A673 (cell line): ENCODE measurements around the gene EQTN. TPM values are rescaled to one million over a fixed set of nuclear protein-coding genes. Genes with fewer than 3 reads are reported as not detected.
"Not testable (repeated sequence)": the region's sequence is repeated elsewhere in the genome, so short reads cannot be mapped to it uniquely, and the experiment has no call there.

Experiments
- BruUV-seq: library from RNA; stranded (reverse); fragments of 400-500 nt; replicated peaks from 2 replicates; lab custom pipeline; 2021; lab: Mats Ljungman, UMichigan
- CTCF ChIA-PET: fragments of 300-600 bp; sonication (Branson Sonifier 250); formaldehyde crosslinking; loops from one replicate; lab custom pipeline; 2022; ENCODE audit warnings: antibody characterized with exemption; lab: Charles Lee
- POLR2A ChIA-PET: fragments of 300-600 bp; sonication (Branson Sonifier 250); formaldehyde crosslinking; loops from one replicate; lab custom pipeline; 2022; ENCODE audit warnings: antibody characterized with exemption; ENCODE audit not compliant: low non-redundant PET; lab: Charles Lee
- DNase-seq: peaks from one replicate; pipeline ENCODE4 v3.0.0-alpha.2; 2015; ENCODE audit warnings: low spot score
- H3K27ac ChIP-seq: fragments of 200-600 bp; sonication (generic); 2 replicates; pipeline ENCODE4 v1.5.1; 2016; ENCODE audit warnings: mixed run types, low read depth, mild to moderate bottlenecking, mixed read lengths, antibody characterized with exemption, low read length; ENCODE audit not compliant: poor library complexity, severe bottlenecking
- H3K27me3 ChIP-seq: fragments of 200-600 bp; sonication (generic); replicated peaks from 2 replicates; pipeline ENCODE4 v1.6.1; 2017; ENCODE audit warnings: mixed run types, low read depth, mild to moderate bottlenecking, mixed read lengths, antibody characterized with exemption, low read length; ENCODE audit not compliant: insufficient read depth, poor library complexity
- H3K36me3 ChIP-seq: fragments of 200-600 bp; sonication (generic); 2 replicates; pipeline ENCODE4 v1.6.1; 2016; ENCODE audit warnings: mixed run types, mild to moderate bottlenecking, mixed read lengths, antibody characterized with exemption, low read length; ENCODE audit not compliant: insufficient read depth, poor library complexity, severe bottlenecking
- H3K4me1 ChIP-seq: fragments of 200-600 bp; sonication (generic); 2 replicates; pipeline ENCODE4 v1.6.1; 2017; ENCODE audit warnings: mixed run types, mild to moderate bottlenecking, mixed read lengths, antibody characterized with exemption, low read length; ENCODE audit not compliant: insufficient read depth, poor library complexity, severe bottlenecking
- H3K4me3 ChIP-seq: fragments of 200-600 bp; sonication (generic); 2 replicates; pipeline ENCODE4 v1.5.1; 2016; ENCODE audit warnings: low read depth, mixed run types, mild to moderate bottlenecking, mixed read lengths, low read length; ENCODE audit not compliant: poor library complexity, severe bottlenecking
- H3K9me3 ChIP-seq: fragments of 200-600 bp; sonication (generic); 2 replicates; pipeline ENCODE4 v1.6.1; 2016; ENCODE audit warnings: mixed run types, low read depth, mild to moderate bottlenecking, mixed read lengths, antibody characterized with exemption, low read length; ENCODE audit not compliant: poor library complexity, severe bottlenecking
- CTCF ChIP-seq: fragments of 300-800, 200-600 bp; sonication (generic); conservative IDR thresholded peaks from 2 replicates; pipeline ENCODE4 v1.5.1; 2017; ENCODE audit warnings: low read depth, mild to moderate bottlenecking, antibody characterized with exemption, low read length, moderate library complexity, mixed read lengths
- EZH2 ChIP-seq: fragments of 200-600 bp; sonication (generic); IDR thresholded peaks from 2 replicates; pipeline ENCODE4 v1.6.1; 2017; ENCODE audit warnings: borderline replicate concordance, low read depth, mild to moderate bottlenecking, mixed read lengths, antibody characterized with exemption, low read length; ENCODE audit not compliant: poor library complexity, severe bottlenecking
- intact Hi-C: fragments of 100-400 bp; cut with micrococcal nuclease; formaldehyde crosslinking; loops from one replicate; pipeline ENCODE4 v1.10.0; 2022; ENCODE audit not compliant: unreplicated experiment
- total RNA-seq: library from RNA; stranded (reverse); gene quantifications from 2 replicates; pipeline ENCODE4 v1.2.3, GENCODE V29; 2021

Gene EQTN
- total RNA-seq, 1 experiment from 2014 or later: not detected

GRCh38 chr9:27247756-27248155, 49.2 kb downstream of the EQTN start:
- ChIA-PET POLR2A (no interaction called here), CTCF (no interaction called here)
- H3K36me3 ChIP-seq: no peaks in the 10 kb centered on the region
- BruUV-seq: no TSS peak
- no peaks in the 10 kb centered on the region for H3K9me3 ChIP-seq
- DNase-seq: peak; percentile 30
- no peaks in the 10 kb centered on the region for H3K27me3 ChIP-seq
- H3K4me1 ChIP-seq: no peaks in the 10 kb centered on the region
- no peak overlapping the region for H3K4me3 ChIP-seq
- TF ChIP-seq CTCF: peak; percentile 54
- TF ChIP-seq EZH2: no peak
- H3K27ac ChIP-seq: no peak overlapping the region
- intact Hi-C loops: no loop called here

DNA sequence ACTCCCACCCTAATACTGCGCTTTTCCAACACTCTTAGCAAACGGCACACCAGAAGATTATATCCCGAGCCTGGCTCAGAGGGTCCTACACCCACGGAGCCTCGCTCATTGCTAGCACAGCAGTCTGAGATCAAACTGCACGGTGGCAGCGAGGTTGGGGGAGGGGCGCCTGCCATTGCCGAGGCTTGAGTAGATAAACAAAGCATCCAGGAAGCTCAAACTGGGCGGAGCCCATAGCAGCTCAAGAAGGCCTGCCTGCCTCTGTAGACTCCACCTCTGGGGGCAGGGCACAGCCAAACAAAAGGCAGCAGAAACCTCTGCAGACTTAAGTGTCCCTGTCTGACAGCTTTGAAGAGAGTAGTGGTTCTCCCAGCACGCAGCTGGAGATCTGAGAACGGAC, 57.3 kb downstream of the EQTN start:
- CTCF ChIA-PET, BruUV-seq, H3K4me1 ChIP-seq, H3K27me3 ChIP-seq, H3K27ac ChIP-seq, intact Hi-C loops, H3K36me3 ChIP-seq, H3K4me3 ChIP-seq, H3K9me3 ChIP-seq, DNase-seq, POLR2A ChIA-PET: not testable (repeated sequence)

Other genes with a start within 250 kb of the EQTN start
- gene TEK, start 187.9 kb downstream of the EQTN start, total RNA-seq: not detected in 2 replicates
- gene IFNK, start 227.1 kb upstream of the EQTN start, total RNA-seq: not detected in 2 replicates
- 0.19 and 0.31 TPM in 2 replicates for gene MOB3B, start 232.7 kb upstream of the EQTN start, total RNA-seq